HG03432 (cell line): ENCODE data around the gene BRD3.
"Not testable (repeated sequence)": the region's sequence is repeated elsewhere in the genome, so short reads cannot be mapped to it uniquely, and the experiment has no call there.

Source experiments
- ATAC-seq: cut with Tn5 transposase; IDR thresholded peaks from one replicate; pipeline ENCODE4 v1.9.1; 2021; ENCODE audit warnings: mild to moderate bottlenecking, moderate library complexity; ENCODE audit not compliant: unreplicated experiment

BRD3 gene

GRCh38 chr9:134067904-134068743 lies at the start of gene BRD3:
Gene BRD3 (minus strand): TSS chr9:134068026. CDS start chr9:134053477, 14,549 bp downstream.
- ATAC-seq, result peak; percentile 69

- no peak for ATAC-seq
These were observed 44.7 kb upstream of the BRD3 start for GRCh38 chr9:134112561-134112960.

GRCh38 chr9:134111064-134111463 lies 43.2 kb upstream of the BRD3 start:
- ATAC-seq, result no peak

- no peak for ATAC-seq
These were observed 35.7 kb upstream of the BRD3 start for GRCh38 chr9:134103391-134103998.

- no peak for ATAC-seq
These were observed 33.9 kb upstream of the BRD3 start for GRCh38 chr9:134101623-134102149.

- ATAC-seq, result not testable (repeated sequence)
These were observed 33.3 kb upstream of the BRD3 start for GRCh38 chr9:134101133-134101532.

- no peak for ATAC-seq
These were observed 32.2 kb upstream of the BRD3 start for GRCh38 chr9:134100040-134100439.

GRCh38 chr9:134099123-134099761 lies 31.4 kb upstream of the BRD3 start:
- no peak for ATAC-seq

- ATAC-seq, result no peak
These were observed 22.1 kb upstream of the BRD3 start for GRCh38 chr9:134089972-134090371.

GRCh38 chr9:134088063-134088725 lies 20.4 kb upstream of the BRD3 start:
- ATAC-seq, result no peak

GRCh38 chr9:134085674-134086073 lies 17.8 kb upstream of the BRD3 start:
- ATAC-seq, result no peak

GRCh38 chr9:134083451-134083850 lies 15.6 kb upstream of the BRD3 start:
- ATAC-seq, result no peak

GRCh38 chr9:134076644-134077043 lies 8.8 kb upstream of the BRD3 start:
- no peak for ATAC-seq

GRCh38 chr9:134075689-134076088 lies 7.9 kb upstream of the BRD3 start:
- not testable (repeated sequence) for ATAC-seq

- no peak for ATAC-seq
These were observed 5.7 kb upstream of the BRD3 start for GRCh38 chr9:134073500-134073899.

- ATAC-seq, result not testable (repeated sequence)
These were observed 4.9 kb upstream of the BRD3 start for GRCh38 chr9:134072683-134073082.

GRCh38 chr9:134071149-134071548 lies 3.3 kb upstream of the BRD3 start:
- no peak for ATAC-seq

- no peak for ATAC-seq
These were observed 1.9 kb upstream of the BRD3 start for GRCh38 chr9:134069480-134070399.

GRCh38 chr9:134068744-134069479 lies 1.1 kb upstream of the BRD3 start:
- no peak for ATAC-seq
